MM.1S (cell line): ENCODE data around the gene CFAP73.
A peak's percentile ranks its signal among the peaks of the same experiment; 100 is the strongest.

ENCODE experiments used
- DNase-seq: peaks from one replicate; pipeline ENCODE4 v3.0.0-alpha.2; 2015
- H2AFZ ChIP-seq: fragments of 300-600 bp; sonication (generic); 2 replicates; pipeline ENCODE4 v1.6.0; 2016; ENCODE audit warnings: antibody characterized with exemption, low read length
- H3F3A ChIP-seq: fragments of 300-600 bp; sonication (generic); 2 replicates; pipeline ENCODE4 v1.6.1; 2016; ENCODE audit warnings: mild to moderate bottlenecking, antibody characterized with exemption, low read length, moderate library complexity, mixed read lengths; ENCODE audit not compliant: insufficient read depth
- H3K27ac ChIP-seq: fragments of 300-600 bp; sonication (generic); 2 replicates; pipeline ENCODE4 v1.5.1; 2016; ENCODE audit warnings: mild to moderate bottlenecking, low read length
- H3K27me3 ChIP-seq: fragments of 300-600 bp; sonication (generic); replicated peaks from 2 replicates; pipeline ENCODE4 v1.6.0; 2016; ENCODE audit warnings: low read length; ENCODE audit not compliant: insufficient read depth
- H3K36me3 ChIP-seq: fragments of 300-600 bp; sonication (generic); replicated peaks from 2 replicates; pipeline ENCODE4 v1.6.1; 2016; ENCODE audit warnings: mild to moderate bottlenecking, low read length, mixed read lengths; ENCODE audit not compliant: insufficient read depth
- H3K4me1 ChIP-seq: fragments of 300-600 bp; sonication (generic); 2 replicates; pipeline ENCODE4 v1.6.1; 2016; ENCODE audit warnings: low read length, mixed read lengths
- H3K4me2 ChIP-seq: fragments of 300-600 bp; sonication (generic); 2 replicates; pipeline ENCODE4 v1.6.0; 2016; ENCODE audit warnings: low read depth, low read length
- H3K4me3 ChIP-seq: fragments of 300-600 bp; sonication (generic); 2 replicates; pipeline ENCODE4 v1.5.1; 2016; ENCODE audit warnings: low read length, mixed read lengths
- H3K79me2 ChIP-seq: fragments of 300-600 bp; sonication (generic); 2 replicates; pipeline ENCODE4 v1.6.1; 2016; ENCODE audit warnings: mixed run types, low read length, mixed read lengths
- H3K9ac ChIP-seq: fragments of 300-600 bp; sonication (generic); 2 replicates; pipeline ENCODE4 v1.6.1; 2016; ENCODE audit warnings: low read length, mixed read lengths
- H3K9me2 ChIP-seq: fragments of 300-600 bp; sonication (generic); replicated peaks from 2 replicates; pipeline ENCODE4 v1.6.1; 2016; ENCODE audit warnings: mild to moderate bottlenecking, low read length, mixed read lengths; ENCODE audit not compliant: insufficient read depth
- H3K9me3 ChIP-seq: fragments of 300-600 bp; sonication (generic); replicated peaks from 2 replicates; pipeline ENCODE4 v1.6.1; 2016; ENCODE audit warnings: mild to moderate bottlenecking, low read length, mixed read lengths; ENCODE audit not compliant: insufficient read depth
- H4K20me1 ChIP-seq: fragments of 300-600 bp; sonication (generic); 2 replicates; pipeline ENCODE4 v1.6.1; 2016; ENCODE audit warnings: mild to moderate bottlenecking, low read length, moderate library complexity, mixed read lengths; ENCODE audit not compliant: insufficient read depth
- EZH2 ChIP-seq: fragments of 300-600 bp; sonication (generic); optimal IDR thresholded peaks from 2 replicates; pipeline ENCODE3; 2017; ENCODE audit warnings: low read depth, mild to moderate bottlenecking, antibody characterized with exemption, low read length, mixed read lengths
- EZH2phosphoT487 ChIP-seq: fragments of 300-600 bp; sonication (generic); IDR thresholded peaks from 2 replicates; pipeline ENCODE4 v1.6.1; 2018; ENCODE audit warnings: antibody characterized with exemption, low read length
- TF ChIP-seq, protein P1 (sequence below): fragments of 300-600 bp; sonication (generic); IDR thresholded peaks from 2 replicates; pipeline ENCODE4 v1.5.1; 2016; ENCODE audit warnings: antibody characterized with exemption, low read length, mixed read lengths

The CFAP73 gene

DNA sequence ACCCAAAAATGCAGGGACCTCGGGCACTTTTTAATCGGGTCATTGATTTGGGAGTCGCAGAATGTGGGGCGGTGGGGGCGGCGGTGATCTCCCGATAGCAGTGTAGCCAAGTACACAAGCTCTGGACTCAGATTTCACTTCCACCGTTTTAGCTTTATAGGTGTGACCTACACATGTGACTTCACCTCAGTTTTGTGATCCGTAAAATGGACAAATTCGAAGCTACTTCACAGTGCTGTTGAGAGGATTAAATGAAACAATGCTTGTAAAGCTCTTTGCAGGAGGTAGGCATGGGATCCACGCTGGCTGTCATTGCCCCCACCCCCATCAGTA lies 36.5 kb downstream of the CFAP73 start:
- peak overlapping the region; percentile 88 for H3K4me3 ChIP-seq
- H2AFZ ChIP-seq = peak overlapping the region; percentile 74
- no peaks in the 10 kb centered on the region for H3F3A ChIP-seq
- no peaks in the 10 kb centered on the region for H3K9me3 ChIP-seq
- H3K36me3 ChIP-seq = no peaks in the 10 kb centered on the region
- no peaks in the 10 kb centered on the region for H3K27me3 ChIP-seq
- no peaks in the 10 kb centered on the region for H3K9me2 ChIP-seq
- H4K20me1 ChIP-seq = no peaks in the 10 kb centered on the region
- H3K4me1 ChIP-seq = peaks cover 5% of the 10 kb centered on the region; the same call in 1 of the 2 replicates
- no peak for DNase-seq
- peak overlapping the region; percentile 79; the same call in 1 of the 2 replicates for H3K27ac ChIP-seq
- H3K9ac ChIP-seq = peak overlapping the region; percentile 98
- H3K79me2 ChIP-seq = peaks cover 46% of the 10 kb centered on the region
- no peak for TF ChIP-seq EZH2
- TF ChIP-seq, protein P1, sequence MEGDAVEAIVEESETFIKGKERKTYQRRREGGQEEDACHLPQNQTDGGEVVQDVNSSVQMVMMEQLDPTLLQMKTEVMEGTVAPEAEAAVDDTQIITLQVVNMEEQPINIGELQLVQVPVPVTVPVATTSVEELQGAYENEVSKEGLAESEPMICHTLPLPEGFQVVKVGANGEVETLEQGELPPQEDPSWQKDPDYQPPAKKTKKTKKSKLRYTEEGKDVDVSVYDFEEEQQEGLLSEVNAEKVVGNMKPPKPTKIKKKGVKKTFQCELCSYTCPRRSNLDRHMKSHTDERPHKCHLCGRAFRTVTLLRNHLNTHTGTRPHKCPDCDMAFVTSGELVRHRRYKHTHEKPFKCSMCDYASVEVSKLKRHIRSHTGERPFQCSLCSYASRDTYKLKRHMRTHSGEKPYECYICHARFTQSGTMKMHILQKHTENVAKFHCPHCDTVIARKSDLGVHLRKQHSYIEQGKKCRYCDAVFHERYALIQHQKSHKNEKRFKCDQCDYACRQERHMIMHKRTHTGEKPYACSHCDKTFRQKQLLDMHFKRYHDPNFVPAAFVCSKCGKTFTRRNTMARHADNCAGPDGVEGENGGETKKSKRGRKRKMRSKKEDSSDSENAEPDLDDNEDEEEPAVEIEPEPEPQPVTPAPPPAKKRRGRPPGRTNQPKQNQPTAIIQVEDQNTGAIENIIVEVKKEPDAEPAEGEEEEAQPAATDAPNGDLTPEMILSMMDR = no peak
- TF ChIP-seq EZH2phosphoT487 = no peak
- peak overlapping the region; percentile 66; the same call in 1 of the 2 replicates for H3K4me2 ChIP-seq

DNA sequence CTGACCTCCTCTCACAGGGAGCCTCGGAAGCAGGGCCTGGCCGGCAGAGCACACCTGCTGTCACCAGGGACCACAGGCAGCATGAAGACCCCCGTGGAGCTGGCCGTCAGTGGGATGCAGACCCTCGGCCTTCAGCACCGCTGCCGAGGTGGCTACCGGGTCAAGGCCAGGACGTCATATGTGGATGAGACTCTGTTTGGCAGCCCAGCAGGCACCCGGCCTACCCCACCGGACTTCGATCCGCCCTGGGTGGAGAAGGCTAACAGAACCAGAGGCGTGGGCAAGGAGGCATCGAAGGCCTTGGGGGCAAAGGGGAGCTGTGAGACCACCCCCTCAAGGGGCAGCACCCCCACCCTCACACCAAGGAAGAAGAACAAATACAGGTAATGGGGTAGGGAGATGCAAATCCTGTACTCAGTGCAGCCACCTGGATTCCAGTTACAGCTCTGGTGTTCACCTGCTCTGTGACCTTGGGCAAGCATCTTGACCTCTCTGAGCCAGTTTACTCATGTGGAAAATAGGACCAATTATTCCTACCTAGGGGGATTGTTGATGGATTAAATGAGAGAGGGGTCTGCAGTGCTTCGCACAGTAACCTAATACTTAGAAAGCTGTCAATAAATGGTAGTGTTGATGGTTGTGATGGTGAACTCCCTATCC lies 37.3 kb downstream of the CFAP73 start:
- no peaks in the 10 kb centered on the region for H4K20me1 ChIP-seq
- TF ChIP-seq, protein P1 = no peak
- no peak for TF ChIP-seq EZH2
- no peak for TF ChIP-seq EZH2phosphoT487
- no peaks in the 10 kb centered on the region for H3K27me3 ChIP-seq
- H3K9me3 ChIP-seq = no peaks in the 10 kb centered on the region
- no peaks in the 10 kb centered on the region for H3K9me2 ChIP-seq
- H3K27ac ChIP-seq = no peak overlapping the region
- no peak overlapping the region for H2AFZ ChIP-seq
- peak overlapping the region; percentile 88; the same call in 1 of the 2 replicates for H3K4me3 ChIP-seq
- peaks cover 5% of the 10 kb centered on the region; the same call in 1 of the 2 replicates for H3K4me1 ChIP-seq
- peak overlapping the region; percentile 66; the same call in 1 of the 2 replicates for H3K4me2 ChIP-seq
- no peaks in the 10 kb centered on the region for H3K36me3 ChIP-seq
- peaks cover 42% of the 10 kb centered on the region for H3K79me2 ChIP-seq
- H3F3A ChIP-seq = no peaks in the 10 kb centered on the region
- H3K9ac ChIP-seq = no peak overlapping the region
- DNase-seq = no peak

DNA sequence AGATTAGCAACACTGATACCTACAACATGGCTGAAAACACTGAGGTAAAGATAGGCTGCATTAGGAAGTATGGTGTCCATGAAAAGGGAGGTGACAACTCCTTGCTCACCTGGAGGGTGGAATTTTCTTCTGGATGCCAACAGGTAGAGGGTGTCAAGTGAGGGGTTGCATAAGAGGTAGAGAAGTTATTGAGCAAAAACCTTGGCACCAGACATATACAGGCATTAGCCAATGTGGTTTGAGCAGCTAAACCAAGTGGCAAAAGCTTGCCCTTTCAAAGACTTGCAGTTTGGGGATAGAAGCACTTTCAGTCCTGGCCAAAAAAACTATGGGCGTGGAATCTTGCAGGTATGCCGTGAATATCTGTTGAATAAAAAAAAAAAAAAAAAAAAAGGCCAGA lies 39.8 kb downstream of the CFAP73 start:
- Histone ChIP-seq H3K4me3 (no peak overlapping the region), H2AFZ (no peak overlapping the region), H3K36me3 (no peaks in the 10 kb centered on the region), H3K9ac (no peak overlapping the region), H3K27ac (no peak overlapping the region), H3K9me2 (no peaks in the 10 kb centered on the region), H3K27me3 (no peaks in the 10 kb centered on the region), H3K79me2 (peaks cover 18% of the 10 kb centered on the region), H3K4me2 (no peak overlapping the region), H3F3A (no peaks in the 10 kb centered on the region), H4K20me1 (no peaks in the 10 kb centered on the region), H3K9me3 (no peaks in the 10 kb centered on the region), H3K4me1 (peaks cover 5% of the 10 kb centered on the region; the same call in 1 of the 2 replicates)
- TF ChIP-seq EZH2 = no peak
- TF ChIP-seq EZH2phosphoT487 = no peak
- TF ChIP-seq, protein P1 = no peak
- DNase-seq = no peak
